H9 (cell line): ENCODE measurements around the gene C2orf92. TPM values are rescaled to one million over a fixed set of nuclear protein-coding genes. Genes with fewer than 3 reads are reported as not detected.
A peak's percentile ranks its signal among the peaks of the same experiment; 100 is the strongest.

ENCODE experiments used
- DNase-seq: peaks from one replicate; pipeline ENCODE4 v3.0.0-alpha.2; 2017
- H2AFZ ChIP-seq: one replicate; pipeline ENCODE4 v1.6.1; 2013; ENCODE audit warnings: mild to moderate bottlenecking, low read length, control low read depth, moderate library complexity
- H2AK5ac ChIP-seq: 2 replicates; pipeline ENCODE4 v1.6.1; 2013; ENCODE audit warnings: low read length, control low read depth, mixed read lengths; ENCODE audit not compliant: insufficient read length
- H2BK120ac ChIP-seq: one replicate; pipeline ENCODE4 v1.6.1; 2013; ENCODE audit warnings: low read depth, mild to moderate bottlenecking, low read length, control low read depth, inconsistent platforms; ENCODE audit not compliant: poor library complexity, severe bottlenecking
- H2BK12ac ChIP-seq: 2 replicates; pipeline ENCODE4 v1.6.1; 2013; ENCODE audit warnings: low read length, control low read depth, mixed read lengths, low read depth; ENCODE audit not compliant: insufficient read length
- H2BK15ac ChIP-seq: 2 replicates; pipeline ENCODE4 v1.6.1; 2013; ENCODE audit warnings: low read depth, low read length, control low read depth
- H2BK20ac ChIP-seq: one replicate; pipeline ENCODE4 v1.6.1; 2013; ENCODE audit warnings: low read depth, mild to moderate bottlenecking, low read length, control low read depth, inconsistent platforms; ENCODE audit not compliant: poor library complexity, severe bottlenecking
- H2BK5ac ChIP-seq: 2 replicates; pipeline ENCODE4 v1.6.1; 2013; ENCODE audit warnings: low read length, control low read depth, mixed read lengths; ENCODE audit not compliant: insufficient read length
- H3K14ac ChIP-seq: 2 replicates; pipeline ENCODE4 v1.6.1; 2013; ENCODE audit warnings: low read length, control low read depth; ENCODE audit not compliant: insufficient read depth
- H3K18ac ChIP-seq: 2 replicates; pipeline ENCODE4 v1.6.1; 2013; ENCODE audit warnings: low read depth, mild to moderate bottlenecking, mixed read lengths, low read length, control low read depth; ENCODE audit not compliant: insufficient read length
- H3K23ac ChIP-seq: 2 replicates; pipeline ENCODE4 v1.6.1; 2013; ENCODE audit warnings: low read length, control low read depth, mixed read lengths, low read depth; ENCODE audit not compliant: insufficient read length
- H3K23me2 ChIP-seq: 2 replicates; pipeline ENCODE4 v1.6.1; 2013; ENCODE audit warnings: low read depth, mild to moderate bottlenecking, mixed read lengths, low read length, control low read depth; ENCODE audit not compliant: insufficient read length, poor library complexity, severe bottlenecking
- H3K27ac ChIP-seq: 2 replicates; pipeline ENCODE4 v1.5.1; 2013; ENCODE audit warnings: low read length, control low read depth, mixed read lengths, low read depth; ENCODE audit not compliant: insufficient read length
- H3K27me3 ChIP-seq: 2 replicates; pipeline ENCODE4 v1.6.1; 2013; ENCODE audit warnings: low read length, control low read depth, inconsistent platforms; ENCODE audit not compliant: insufficient read depth
- H3K4ac ChIP-seq: 2 replicates; pipeline ENCODE4 v1.6.1; 2013; ENCODE audit warnings: low read depth, mild to moderate bottlenecking, control low read depth, inconsistent platforms, low read length, moderate library complexity
- H3K4me1 ChIP-seq: 2 replicates; pipeline ENCODE4 v1.6.1; 2013; ENCODE audit warnings: low read length, control low read depth, inconsistent platforms; ENCODE audit not compliant: insufficient read depth
- H3K4me2 ChIP-seq: 2 replicates; pipeline ENCODE4 v1.6.1; 2013; ENCODE audit warnings: low read length, control low read depth, mixed read lengths; ENCODE audit not compliant: insufficient read length, insufficient read depth
- H3K56ac ChIP-seq: 2 replicates; pipeline ENCODE4 v1.6.1; 2013; ENCODE audit warnings: low read depth, mild to moderate bottlenecking, mixed read lengths, low read length, control low read depth; ENCODE audit not compliant: insufficient read length
- H3K79me1 ChIP-seq: 2 replicates; pipeline ENCODE4 v1.6.1; 2013; ENCODE audit warnings: low read depth, mild to moderate bottlenecking, moderate library complexity, low read length, control low read depth, inconsistent platforms; ENCODE audit not compliant: insufficient read depth, poor library complexity, severe bottlenecking
- H3K79me2 ChIP-seq: 2 replicates; pipeline ENCODE4 v1.6.1; 2013; ENCODE audit warnings: low read length, control low read depth, inconsistent platforms; ENCODE audit not compliant: insufficient read depth
- H3K9ac ChIP-seq: 2 replicates; pipeline ENCODE4 v1.6.1; 2013; ENCODE audit warnings: low read length, control low read depth, mixed read lengths; ENCODE audit not compliant: insufficient read length; ENCODE audit errors: extremely low read depth
- H3K9me3 ChIP-seq: one replicate; pipeline ENCODE4 v1.6.1; 2013; ENCODE audit warnings: low read depth, low read length, inconsistent platforms; ENCODE audit not compliant: control insufficient read depth
- H3T11ph ChIP-seq: one replicate; pipeline ENCODE4 v1.6.1; 2013; ENCODE audit warnings: mild to moderate bottlenecking, low read length, control low read depth, inconsistent platforms
- H4K20me1 ChIP-seq: one replicate; pipeline ENCODE4 v1.6.1; 2013; ENCODE audit not compliant: control insufficient read depth, insufficient read length, insufficient read depth
- H4K5ac ChIP-seq: 2 replicates; pipeline ENCODE4 v1.6.1; 2013; ENCODE audit warnings: low read depth, mild to moderate bottlenecking, mixed read lengths, low read length, control low read depth; ENCODE audit not compliant: insufficient read length
- H4K8ac ChIP-seq: replicated peaks from 2 replicates; pipeline ENCODE4 v1.6.1; 2013; ENCODE audit warnings: low read length, control low read depth, mixed read lengths, low read depth; ENCODE audit not compliant: insufficient read length
- H4K91ac ChIP-seq: 2 replicates; pipeline ENCODE4 v1.6.1; 2013; ENCODE audit warnings: low read depth, mild to moderate bottlenecking, moderate library complexity, mixed read lengths, low read length, control low read depth; ENCODE audit not compliant: insufficient read length
- H3K27ac Mint-ChIP-seq, 3 experiments: 2 replicates in 2 of 3; 3 replicates in 1 of 3; pipeline ENCODE4 v1.8.0; 2020 to 2021; ENCODE audit warnings: mixed read lengths in 3 of 3, mild to moderate bottlenecking in 1 of 3, moderate library complexity in 1 of 3
- H3K27me3 Mint-ChIP-seq: 2 replicates; pipeline ENCODE4 v1.8.0; 2021; ENCODE audit warnings: low read depth, mild to moderate bottlenecking, moderate library complexity, mixed read lengths
- H3K36me3 Mint-ChIP-seq, 3 experiments: 2 replicates in 2 of 3; 3 replicates in 1 of 3; pipeline ENCODE4 v1.8.0; 2020 to 2021; ENCODE audit warnings: low read depth in 3 of 3, mixed read lengths in 3 of 3; ENCODE audit not compliant: insufficient read depth in 1 of 3
- H3K4me1 Mint-ChIP-seq, 2 experiments: 2 replicates each; pipeline ENCODE4 v1.8.0; 2020; ENCODE audit warnings: mixed read lengths in 2 of 2
- H3K4me3 Mint-ChIP-seq, 2 experiments: 2 replicates in 1 of 2; 3 replicates in 1 of 2; pipeline ENCODE4 v1.8.0; 2020 to 2021; ENCODE audit warnings: mild to moderate bottlenecking in 2 of 2, mixed read lengths in 2 of 2, moderate library complexity in 1 of 2
- H3K9me3 Mint-ChIP-seq, 2 experiments: 2 replicates in 1 of 2; 3 replicates in 1 of 2; pipeline ENCODE4 v1.8.0; 2020; ENCODE audit warnings: mild to moderate bottlenecking in 2 of 2, mixed read lengths in 2 of 2, moderate library complexity in 1 of 2
- CTCF ChIP-seq: fragments of 200-600 bp; sonication (generic); conservative IDR thresholded peaks from 3 replicates; pipeline ENCODE4 v1.8.0; 2021; ENCODE audit warnings: antibody characterized with exemption, mild to moderate bottlenecking
- WGBS: extraction: QIAGEN DNeasy Blood & Tissue Kit; methylation state at CpG from one replicate; pipeline ENCODE4 v1.1.7; 2013; ENCODE audit warnings: missing lambda C conversion rate, low lambda C conversion rate, mixed read lengths; ENCODE audit not compliant: insufficient read length; ENCODE audit errors: extremely low coverage; 5-methylcytosine and 5-hydroxymethylcytosine counted together
- total RNA-seq: library from RNA; stranded (reverse); gene quantifications from 2 replicates; pipeline ENCODE4 v1.2.1, GENCODE V29; 2021

Gene C2orf92
- total RNA-seq, 1 experiment from 2014 or later: 7.3 TPM

GRCh38 chr2:97662895-97663625 lies 6.5 kb upstream of the C2orf92 start:
- no peak overlapping the region for H3K56ac ChIP-seq
- no peak overlapping the region for H2BK120ac ChIP-seq
- H4K91ac ChIP-seq: no peak overlapping the region
- H4K8ac ChIP-seq: no peak overlapping the region
- H3K9me3 ChIP-seq: no peaks in the 10 kb centered on the region
- peaks cover 11 to 21% (median 13%) of the 10 kb centered on the region in 3 experiments for H3K36me3 Mint-ChIP-seq
- peak overlapping the region; percentile 91 to 98 (median 97) for H3K27ac Mint-ChIP-seq
- TF ChIP-seq CTCF: no peak
- no CpG with 5 or more reads among the region's 24 CpGs for WGBS
- no peaks in the 10 kb centered on the region for H4K20me1 ChIP-seq
- H3K4me1 Mint-ChIP-seq: peaks cover 18 to 19% of the 10 kb centered on the region in 2 experiments
- H3K27me3 Mint-ChIP-seq: no peaks in the 10 kb centered on the region
- no peak overlapping the region for H2BK15ac ChIP-seq
- H3K27ac ChIP-seq: no peak overlapping the region
- no peak overlapping the region for H2AFZ ChIP-seq
- H3K4me3 Mint-ChIP-seq: peak overlapping the region; percentile 90 to 92
- peaks cover 4% of the 10 kb centered on the region for H3K79me1 ChIP-seq
- peak overlapping the region; percentile 77; the same call in 1 of the 2 replicates for H3K14ac ChIP-seq
- peaks cover 12% of the 10 kb centered on the region for H3K23me2 ChIP-seq
- no peak overlapping the region for H4K5ac ChIP-seq
- H3K4me1 ChIP-seq: no peaks in the 10 kb centered on the region; the same call in 1 of the 2 replicates
- H3K23ac ChIP-seq: no peak overlapping the region
- no peak overlapping the region for H3K4ac ChIP-seq
- H3T11ph ChIP-seq: no peak overlapping the region
- no peak overlapping the region for H2AK5ac ChIP-seq
- H3K79me2 ChIP-seq: peaks cover 4% of the 10 kb centered on the region; the same call in 1 of the 2 replicates
- H2BK12ac ChIP-seq: no peak overlapping the region
- H2BK20ac ChIP-seq: no peak overlapping the region
- H3K4me2 ChIP-seq: peak overlapping the region; percentile 99
- H3K18ac ChIP-seq: peak overlapping the region; percentile 5
- no peaks in the 10 kb centered on the region for H3K27me3 ChIP-seq
- H2BK5ac ChIP-seq: no peak overlapping the region
- peak; percentile 76 for DNase-seq
- no peaks in the 10 kb centered on the region; a peak in 1 of 5 replicates for H3K9me3 Mint-ChIP-seq
- peak overlapping the region; percentile 66 for H3K9ac ChIP-seq
